ENCODE results near the gene MMD.
"Not testable (repeated sequence)": the region's sequence is repeated elsewhere in the genome, so short reads cannot be mapped to it uniquely, and the experiment has no call there.

MMD gene

DNA sequence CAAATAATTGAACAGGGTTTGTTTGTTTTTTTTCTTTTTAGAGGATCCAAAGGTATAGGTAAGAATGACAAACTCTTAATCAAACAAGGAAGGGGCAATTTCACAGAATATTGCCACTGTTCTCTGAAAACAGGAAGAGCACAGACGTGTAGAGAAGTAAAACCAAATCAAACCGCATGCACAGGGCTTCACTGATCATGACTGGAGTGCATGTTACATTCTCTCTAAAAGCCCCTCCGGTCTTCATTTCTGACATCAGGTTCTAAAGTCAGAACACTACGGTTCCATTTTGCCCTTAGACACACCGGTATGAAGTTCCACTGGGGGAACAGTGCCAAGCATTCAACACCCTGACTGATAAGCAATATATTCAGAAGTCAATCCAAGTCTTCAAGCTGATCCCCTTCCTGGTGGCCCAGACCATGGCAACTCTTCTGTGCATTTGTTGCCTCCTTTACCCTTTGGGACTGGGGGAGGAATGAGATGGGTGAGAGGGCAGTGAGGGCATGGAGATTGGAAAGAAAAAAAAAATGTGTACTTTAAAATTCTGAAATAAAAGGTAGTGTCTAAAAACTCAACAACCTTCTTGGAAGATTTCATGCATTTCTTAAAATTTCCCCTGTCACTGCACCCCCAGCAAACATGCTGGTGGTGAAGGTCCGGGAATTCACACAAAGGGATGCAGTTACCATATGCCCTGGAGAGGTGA, 1.4 kb downstream of the MMD start:
- DNase-seq, result peak; percentile 62 to 66

DNA sequence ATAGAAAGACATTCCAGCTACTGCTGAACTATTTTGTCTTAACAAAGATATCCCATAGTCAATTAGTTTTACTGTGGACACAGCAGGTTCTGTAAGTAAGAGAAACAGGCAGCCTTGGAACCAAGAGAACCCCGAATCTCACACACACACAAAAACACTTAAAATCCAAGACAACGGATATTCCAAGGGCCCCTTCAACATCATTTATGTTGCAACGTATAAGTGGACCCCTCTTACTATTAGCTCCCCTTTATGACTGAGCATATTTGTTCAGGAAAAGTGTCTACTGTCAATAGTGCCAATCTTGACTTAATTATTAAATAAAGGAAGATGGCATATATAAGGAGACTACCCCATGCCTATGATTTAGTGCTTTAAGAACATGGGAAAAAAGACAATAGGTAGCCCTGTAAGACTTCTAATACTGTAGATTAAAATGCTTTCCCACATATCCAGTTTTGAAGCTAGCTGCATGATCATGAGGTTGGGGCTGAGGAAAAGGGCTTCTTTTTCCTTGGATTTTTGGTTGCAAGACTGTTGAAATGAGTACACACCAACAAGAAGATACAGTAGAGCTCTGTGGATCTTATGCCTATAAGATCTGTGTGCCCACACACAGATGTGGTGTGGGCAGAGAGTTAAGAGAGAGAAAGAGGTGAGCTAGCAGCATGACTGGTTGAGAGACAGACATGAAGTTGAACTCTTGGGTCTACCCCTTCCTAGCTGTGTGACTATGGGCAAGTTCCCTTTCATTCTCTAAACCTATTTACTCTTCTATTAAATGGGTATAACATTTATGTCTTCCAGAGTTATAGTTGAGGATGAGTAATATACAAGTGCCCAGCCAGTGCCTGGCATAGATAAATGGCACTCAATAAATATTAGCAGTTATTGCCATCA, 3.0 kb downstream of the MMD start:
- no peak for DNase-seq

DNA sequence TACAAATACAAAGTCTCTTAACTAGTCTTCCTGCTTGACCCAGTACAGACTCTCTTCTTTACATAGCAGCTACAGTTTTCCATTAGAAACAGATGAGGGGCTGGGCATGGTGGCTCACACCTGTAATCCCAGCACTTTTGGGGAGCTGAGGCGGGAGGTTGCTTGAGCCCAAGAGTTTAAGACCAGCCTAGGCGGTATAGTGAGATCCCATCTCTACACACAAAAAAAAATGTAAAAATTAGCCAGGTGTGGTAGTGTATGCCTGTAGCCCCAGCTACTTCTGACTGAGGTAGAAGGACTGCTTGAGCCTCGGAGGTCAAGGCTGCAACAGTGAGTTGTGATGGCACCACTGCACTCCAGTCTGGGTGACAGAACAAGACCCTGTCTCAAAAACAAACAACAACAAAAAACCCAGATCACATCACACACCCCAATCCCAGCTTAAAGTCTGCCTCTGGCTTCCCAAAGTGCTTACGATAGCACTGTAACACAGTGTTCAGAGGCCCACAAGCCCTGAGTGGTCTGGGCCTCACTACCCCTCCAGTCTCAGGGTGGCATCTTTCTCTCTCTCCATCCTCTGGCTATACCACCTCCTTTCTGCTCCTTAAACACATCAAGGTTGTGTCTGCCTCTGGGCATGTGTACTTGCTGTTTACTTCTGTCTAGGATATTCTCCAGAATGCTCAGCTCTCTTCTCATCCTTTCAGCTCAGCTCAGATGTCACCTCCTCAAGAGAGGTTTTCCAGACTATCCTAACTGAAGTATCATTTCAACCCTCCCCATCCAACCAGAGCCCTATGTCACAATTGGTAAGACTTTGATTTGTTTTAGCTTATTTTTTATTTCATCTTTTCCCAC, 4.0 kb downstream of the MMD start:
- no peak for DNase-seq

DNA sequence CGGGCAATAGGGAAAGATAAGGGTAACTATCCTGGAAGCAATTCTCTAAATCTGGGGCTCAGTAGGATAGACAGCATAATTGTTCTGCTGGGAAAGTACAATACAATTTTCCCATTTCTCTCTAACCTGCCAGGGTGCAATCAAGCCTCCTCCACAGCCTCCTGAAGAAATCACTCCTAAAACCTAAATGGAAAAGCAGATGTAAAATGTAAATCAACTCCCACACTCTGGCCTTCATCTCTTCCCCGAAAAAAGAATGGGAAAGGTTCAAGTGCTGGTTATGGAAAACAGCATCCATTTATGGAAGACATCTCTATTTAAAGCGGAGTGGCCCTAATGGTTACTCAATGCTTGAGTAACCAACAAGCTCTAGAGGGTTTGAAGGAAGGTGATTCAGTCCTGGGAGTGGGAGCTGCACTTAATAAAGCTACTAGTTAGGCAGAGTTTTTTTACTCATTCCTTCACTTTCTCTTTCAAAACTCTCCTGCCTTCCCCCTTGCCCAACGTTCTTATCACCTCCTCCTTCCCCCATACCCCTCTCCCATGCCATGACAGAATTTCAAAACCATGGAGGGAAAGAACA, 5.1 kb downstream of the MMD start:
- DNase-seq, result no peak

DNA sequence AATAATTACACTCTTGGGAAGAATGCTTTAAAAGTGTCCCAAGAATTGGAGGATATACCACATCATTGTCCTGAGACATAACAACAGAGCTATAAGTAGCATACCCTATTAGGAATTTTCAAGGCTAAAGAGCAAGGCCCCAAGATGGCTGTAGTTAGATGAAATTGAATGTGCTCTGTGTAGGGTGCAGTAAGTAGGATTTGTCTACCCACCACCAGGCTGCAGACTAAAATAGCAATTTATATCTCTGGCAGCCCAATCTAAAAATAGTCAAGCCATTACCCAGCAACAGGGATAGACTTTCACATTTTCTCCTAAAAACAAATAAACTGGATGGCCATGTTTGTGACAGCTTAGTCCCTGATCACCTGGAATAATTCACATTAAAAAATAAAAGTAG, 5.6 kb downstream of the MMD start:
- DNase-seq, result no peak

DNA sequence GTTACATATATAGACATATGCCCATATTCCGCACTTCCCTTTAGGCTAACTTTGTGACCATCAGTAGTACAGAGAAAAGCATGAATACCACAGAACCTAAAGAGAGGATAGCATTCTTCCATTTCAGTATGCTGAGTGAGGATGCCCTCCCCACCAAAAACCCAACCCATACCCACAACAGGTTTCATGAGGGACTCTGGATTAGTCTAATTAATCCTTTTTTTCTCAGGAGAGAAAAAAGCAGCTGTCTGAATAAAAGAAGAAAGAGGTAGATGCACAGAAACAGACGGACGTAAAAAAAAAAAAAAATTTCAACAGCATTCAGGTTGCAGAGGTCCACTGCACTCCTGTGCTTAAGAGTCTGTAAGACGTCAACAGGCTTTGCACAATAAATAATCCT, 6.7 kb downstream of the MMD start:
- DNase-seq, result no peak

DNA sequence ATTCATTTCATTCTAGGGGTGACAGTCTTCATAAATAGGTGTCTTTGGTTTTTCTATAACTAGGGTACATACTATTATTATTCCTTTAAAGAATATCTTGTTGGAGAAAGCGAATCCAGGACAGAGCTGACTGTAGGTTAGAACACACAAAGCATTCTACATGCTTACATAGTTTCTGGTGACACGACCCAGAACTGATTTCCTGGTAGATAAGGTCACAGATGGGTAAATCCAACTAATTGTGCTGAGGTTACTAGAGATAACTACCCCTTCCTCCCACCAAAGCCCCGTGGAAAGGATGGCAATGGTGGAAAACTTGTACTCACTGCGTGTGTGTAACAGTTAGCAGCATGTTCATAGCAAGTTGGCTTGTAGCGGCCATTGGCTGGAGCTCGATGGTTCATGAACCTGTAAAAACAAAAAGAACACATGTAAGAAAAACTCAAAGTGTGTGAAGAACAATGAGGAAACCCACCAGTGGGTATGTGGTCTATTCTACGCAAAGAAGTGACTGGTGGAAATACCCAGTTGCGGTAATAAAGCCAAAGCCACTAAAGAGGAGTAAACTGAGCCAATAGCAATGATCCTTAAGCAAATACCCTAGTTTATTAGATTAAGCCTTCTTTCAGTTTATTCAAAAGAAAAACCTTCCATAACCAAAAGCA, 7.7 kb downstream of the MMD start:
- DNase-seq, result peak; percentile 14 to 40

DNA sequence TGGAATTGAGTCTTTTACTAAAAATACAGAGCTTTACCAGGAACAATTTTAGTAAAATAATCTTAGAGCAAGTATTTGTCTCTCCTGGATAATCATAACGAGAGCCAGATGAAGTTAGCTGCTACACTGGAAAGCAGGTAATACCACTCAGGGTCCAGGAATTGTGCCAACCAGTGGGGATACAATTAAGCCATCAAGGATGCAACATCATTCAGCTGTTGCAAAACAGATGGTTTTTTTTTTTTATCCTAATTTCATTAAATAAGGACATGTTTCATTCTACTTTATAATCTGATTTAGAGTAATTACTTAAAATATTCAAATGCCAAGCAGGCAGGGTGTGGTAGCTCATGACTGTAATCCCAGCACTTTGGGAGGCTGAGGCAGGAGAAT, 10.2 kb downstream of the MMD start:
- DNase-seq, result no peak

DNA sequence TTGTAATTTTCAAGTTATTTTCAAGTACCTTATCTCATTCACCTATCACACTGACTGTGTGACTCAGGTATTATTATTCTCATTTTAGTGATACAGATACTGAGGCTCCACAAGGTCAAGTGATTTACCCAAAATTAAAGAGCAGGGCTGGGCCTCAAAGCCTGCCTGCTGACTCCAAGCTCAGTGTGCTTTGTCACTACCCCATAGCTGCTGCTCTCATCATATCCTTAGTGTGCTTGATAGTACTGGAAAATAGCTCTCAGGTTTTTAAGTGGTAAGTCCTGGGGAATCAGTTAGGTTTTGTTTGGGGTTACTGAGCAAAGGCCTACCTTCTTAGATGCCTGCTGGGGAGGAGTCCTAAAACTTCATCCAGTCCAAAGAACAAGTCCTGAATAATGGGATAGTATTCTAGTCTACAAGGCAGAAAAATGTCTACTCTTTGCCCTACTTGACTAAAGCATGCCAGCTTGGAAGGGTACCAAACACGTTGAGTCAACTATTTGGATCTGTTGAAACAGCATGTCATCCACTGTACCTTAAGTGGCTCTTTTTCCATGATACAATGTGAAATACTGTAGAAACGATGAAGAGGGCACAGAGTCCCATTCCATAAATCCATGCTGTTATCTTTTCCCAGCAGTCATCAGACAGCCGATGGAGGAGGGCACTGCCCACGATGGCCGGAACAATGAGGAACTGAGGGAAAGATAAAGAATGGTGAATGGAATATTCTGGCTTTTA, 10.7 kb downstream of the MMD start:
- no peak for DNase-seq

DNA sequence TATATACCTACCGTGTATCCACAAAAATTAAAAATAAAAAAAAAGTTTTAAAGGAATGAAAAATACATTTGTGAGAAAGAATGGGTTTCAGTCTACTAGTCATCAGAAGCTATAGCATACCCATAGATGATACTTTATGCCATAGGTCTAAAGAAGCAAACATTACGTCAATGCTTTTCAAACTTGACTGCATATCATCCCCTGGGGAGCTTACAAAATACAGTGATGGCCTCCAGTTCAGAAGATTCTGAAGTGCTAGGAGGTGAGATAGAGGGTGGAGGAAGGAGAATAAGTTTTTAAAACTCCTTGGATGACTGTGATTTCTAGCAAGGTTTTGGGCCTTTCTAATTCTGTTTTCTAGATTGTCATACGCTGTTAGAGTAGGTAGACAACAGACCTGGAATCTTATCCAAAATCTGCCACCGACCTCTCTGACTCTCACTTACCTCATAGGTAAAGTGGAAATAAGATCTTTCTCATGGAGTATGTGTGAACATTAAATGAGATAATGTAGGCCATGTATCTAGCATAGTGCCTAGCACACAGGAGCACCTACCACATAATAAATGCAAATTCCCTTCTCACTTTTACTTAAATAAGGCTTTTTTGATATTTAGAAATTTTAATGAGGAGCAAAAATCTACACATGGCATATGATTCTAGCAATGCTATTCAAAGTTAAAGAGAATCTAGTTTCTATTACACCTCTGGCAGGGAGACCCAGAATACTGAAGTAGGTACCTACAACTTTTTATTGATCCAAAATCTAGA, 12.4 kb downstream of the MMD start:
- DNase-seq, result no peak

DNA sequence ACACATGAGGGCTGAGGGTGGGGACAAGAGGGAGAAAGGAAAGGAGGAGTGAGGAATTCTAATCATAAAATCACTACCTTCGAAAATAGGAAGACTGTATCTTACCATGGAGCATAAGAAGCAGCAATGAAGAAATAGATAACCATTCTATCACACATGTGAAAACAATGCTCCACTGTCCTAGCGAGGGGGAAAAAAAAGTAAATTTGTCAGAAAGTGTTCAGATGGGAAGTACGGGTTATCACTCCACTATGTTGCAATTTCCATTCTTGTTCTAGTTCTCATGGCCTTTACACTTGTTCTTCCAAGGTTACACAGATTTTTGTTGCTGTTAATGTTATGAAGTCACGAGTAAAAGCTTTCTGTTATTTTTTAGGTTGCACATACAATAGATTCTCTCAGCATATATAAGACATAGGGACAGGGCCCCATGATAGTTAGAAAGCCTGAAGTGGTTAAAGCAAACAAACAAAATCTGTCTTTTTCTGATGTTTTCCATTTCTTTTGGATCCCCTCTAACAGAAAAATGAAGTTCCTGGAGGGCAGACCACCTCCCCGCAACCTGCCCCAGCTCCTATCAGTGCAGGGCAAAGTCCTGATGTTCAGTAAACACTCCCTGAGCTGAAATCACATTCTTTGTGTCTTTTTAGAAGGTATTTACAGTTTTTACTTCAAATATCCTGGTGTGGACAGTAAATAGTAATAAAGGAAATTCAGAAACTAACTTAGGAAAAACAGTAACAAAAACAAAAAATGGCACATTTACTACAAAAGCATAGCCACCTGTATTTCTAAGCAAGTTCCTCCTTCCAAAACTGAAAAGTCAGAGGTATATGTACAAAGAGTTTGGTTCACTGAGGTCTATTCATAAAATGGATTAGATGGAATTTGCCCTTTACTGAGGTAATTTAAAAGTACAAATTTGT, 13.7 kb downstream of the MMD start:
- no peak for DNase-seq

DNA sequence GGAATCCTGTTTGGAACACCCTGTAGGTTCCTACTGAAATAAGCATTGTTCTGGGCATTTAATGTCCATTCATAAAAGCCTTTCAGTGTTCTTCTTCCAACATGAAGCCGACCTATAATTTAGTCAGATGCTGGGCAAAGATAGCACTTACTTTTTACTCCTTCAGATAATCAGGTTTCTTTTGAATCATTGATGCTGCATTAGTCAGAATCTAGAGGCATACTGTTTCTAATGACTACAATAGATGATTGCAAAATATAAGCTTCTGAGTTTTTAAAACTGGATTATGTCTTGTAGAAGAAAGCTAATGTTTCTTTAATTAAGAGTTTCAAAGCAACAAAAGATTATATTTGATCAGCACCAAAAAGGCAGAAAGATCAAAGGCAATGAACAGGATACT, 16.0 kb downstream of the MMD start:
- no peak for DNase-seq

DNA sequence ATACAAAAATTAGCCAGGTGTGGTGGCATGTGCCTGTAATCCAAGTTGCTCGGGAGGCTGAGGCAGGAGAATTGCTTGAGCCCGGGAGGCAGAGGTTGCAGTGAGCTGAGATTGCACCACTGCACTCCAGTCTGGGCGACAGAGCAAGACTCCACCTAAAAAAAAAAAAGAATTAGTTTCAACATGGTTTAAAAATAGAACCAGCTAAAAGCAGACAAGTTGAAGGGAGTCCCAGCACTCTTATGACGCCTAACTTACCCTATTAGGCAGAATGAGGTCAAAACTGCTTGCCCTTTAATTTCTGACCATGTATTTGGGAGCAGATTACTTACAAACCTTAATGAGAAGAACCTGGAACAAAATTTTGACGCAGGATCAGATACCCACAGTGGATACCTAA, 17.4 kb downstream of the MMD start:
- DNase-seq, result not testable (repeated sequence)

DNA sequence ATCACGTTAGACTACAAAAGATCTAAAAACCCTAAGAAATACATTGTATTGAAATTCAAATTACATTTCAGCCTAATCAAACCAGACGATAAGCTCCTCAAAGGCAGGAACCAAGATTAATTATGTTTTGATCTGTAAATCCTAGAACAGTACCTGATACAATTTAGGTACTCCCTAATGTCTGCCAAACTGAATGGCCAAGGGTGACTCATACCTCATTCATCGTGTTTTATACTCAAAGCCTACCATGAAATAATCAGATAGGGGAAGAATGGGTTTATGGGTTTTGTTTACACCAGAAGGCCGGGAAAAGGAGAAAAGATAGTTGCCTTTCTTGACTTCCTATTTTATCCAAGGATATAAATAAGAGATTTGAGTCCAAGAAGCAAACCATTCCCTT, 19.3 kb downstream of the MMD start:
- DNase-seq, result no peak

DNA sequence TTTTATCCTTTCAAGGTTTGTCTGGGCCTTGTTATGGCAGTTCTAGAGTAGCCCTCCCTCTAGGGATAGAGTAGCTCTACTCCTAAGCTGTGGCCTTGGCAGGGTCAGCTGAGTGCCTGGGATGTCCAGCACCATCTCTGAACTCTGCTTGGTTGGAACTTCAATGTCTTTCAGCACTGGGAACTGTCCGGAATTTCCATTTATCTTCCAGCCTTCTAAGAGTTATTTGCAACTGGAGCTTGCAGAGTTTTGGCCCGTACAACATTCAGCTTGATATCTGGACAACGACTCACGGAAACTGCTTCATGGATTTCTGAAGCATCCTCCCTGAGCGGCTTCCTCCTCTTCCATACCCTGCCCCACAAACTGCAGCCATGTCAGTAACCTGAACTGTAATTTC, 22.9 kb downstream of the MMD start:
- DNase-seq, result no peak

DNA sequence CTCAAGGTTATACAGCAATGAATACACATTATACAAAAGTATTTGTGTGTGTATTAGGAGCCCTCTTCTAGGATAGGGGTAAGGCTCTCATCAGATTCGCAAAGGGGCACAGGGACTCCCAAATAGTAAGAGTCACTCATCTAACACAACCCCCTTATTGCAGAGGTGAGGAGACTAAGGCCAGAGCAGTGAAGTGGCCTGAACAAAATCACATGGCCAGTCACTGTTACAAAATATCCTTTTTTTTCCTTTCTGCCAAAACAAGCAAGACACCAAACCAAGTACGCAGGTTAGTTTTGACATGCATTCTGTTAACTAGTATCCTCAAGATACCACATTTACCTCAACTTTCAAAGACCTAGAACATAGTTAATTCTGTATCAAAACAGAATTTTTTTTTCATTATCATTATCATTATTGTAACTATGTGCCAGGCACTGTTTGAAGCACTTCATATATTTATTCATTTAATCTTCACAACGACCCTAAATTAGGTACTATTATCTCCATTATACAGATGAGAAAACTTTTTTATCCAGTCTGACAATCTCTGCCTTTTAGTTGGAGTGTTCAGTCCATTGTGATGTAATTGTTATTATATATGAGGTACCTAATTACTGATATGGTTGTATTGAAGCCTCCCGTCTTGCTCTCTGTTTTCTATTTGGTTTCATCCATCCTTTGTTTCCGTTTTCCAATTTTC, 25.7 kb downstream of the MMD start:
- DNase-seq, result no peak

DNA sequence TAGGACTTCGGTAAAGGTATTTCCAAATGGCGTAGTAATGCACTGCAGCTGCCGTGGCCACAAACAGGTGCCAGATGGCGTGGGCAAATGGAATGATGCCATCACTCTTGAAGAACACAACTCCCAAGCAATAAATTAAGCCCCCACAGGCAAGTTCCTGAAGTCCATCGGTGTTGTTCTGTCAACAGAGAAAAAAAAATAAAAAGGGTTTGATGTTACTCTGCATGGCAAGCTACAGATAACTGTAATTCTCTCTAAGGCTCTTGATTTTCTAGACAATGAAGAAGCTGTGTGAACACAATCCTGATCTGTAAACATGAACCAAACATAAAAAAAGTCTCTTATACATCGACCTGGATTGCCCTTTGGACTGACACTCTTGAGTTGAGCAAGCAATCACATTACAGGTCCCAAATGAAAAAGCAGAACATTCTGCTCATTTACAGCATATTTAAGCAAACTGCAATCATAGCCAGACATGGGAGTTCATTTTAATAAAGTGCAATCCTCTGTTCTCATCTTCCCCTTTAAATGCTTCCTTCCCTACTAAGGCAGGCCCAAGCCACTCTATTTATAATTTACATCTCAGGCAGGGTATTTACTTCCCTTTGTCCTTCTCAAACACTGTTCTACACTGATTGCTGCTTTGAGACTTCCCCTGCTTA, 27.1 kb downstream of the MMD start:
- no peak for DNase-seq

DNA sequence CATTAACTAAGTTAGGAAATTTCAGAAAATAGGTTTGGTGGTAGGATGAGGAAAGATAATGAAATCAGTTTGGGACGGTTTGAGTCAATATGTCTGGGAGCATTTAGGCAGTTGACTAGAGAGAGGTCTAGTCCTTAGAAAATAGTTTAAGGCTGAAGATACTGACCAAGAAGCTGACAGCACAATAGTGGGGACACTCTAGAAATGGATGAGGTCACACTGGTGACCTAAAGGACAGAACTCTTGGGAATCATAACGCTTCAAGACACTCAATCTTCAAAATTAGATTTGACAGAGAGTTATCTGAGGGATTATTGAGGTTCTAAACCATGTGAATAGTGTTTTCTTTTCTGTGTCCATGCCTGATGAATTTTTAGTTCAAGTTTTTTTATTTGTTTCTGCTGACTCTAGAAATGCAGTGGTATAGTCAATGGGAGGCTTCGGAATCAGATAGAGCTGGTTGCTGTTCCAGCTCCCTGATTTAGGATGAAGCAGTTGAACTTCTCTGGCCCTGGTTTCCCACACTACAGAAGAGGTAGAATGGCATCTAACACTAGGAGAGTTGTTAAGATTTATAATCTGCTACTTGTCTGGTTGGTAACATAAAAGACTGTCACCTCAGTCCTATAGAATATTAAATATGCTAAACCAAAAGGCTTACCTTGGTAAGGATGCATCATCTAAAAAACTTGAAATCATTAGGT, 29.7 kb downstream of the MMD start:
- DNase-seq, result no peak
